ENCODE data around the gene IL1RAP. TPM values are rescaled to one million over a fixed set of nuclear protein-coding genes. Genes with fewer than 3 reads are reported as not detected.
A peak's percentile ranks its signal among the peaks of the same experiment; 100 is the strongest.

Gene IL1RAP
- total RNA-seq, 1 donor from 2014 or later = 12.3 TPM

GRCh38 chr3:190579514-190580137, 65.7 kb downstream of the IL1RAP start:
- no peak for DNase-seq

GRCh38 chr3:190580417-190580816, 66.5 kb downstream of the IL1RAP start:
- DNase-seq = no peak

- DNase-seq = no peak
Measured at GRCh38 chr3:190581041-190581541, 67.2 kb downstream of the IL1RAP start.

- no peak for DNase-seq
Measured at GRCh38 chr3:190582667-190583066, 68.8 kb downstream of the IL1RAP start.

- no peak for DNase-seq
Measured at GRCh38 chr3:190585805-190586630, 72.1 kb downstream of the IL1RAP start.

- no peak for DNase-seq
Measured at GRCh38 chr3:190586631-190587011, 72.7 kb downstream of the IL1RAP start.

GRCh38 chr3:190588570-190588969, 74.7 kb downstream of the IL1RAP start:
- DNase-seq = no peak

GRCh38 chr3:190589326-190589725, 75.4 kb downstream of the IL1RAP start:
- DNase-seq = no peak

- no peak for DNase-seq
Measured at GRCh38 chr3:190591080-190591479, 77.2 kb downstream of the IL1RAP start.

GRCh38 chr3:190593075-190593474, 79.2 kb downstream of the IL1RAP start:
- no peak for DNase-seq

GRCh38 chr3:190594171-190594570, 80.3 kb downstream of the IL1RAP start:
- no peak for DNase-seq

- DNase-seq = no peak
Measured at GRCh38 chr3:190595179-190595795, 81.4 kb downstream of the IL1RAP start.

- DNase-seq = no peak
Measured at GRCh38 chr3:190595807-190596206, 81.9 kb downstream of the IL1RAP start.

- no peak for DNase-seq
Measured at GRCh38 chr3:190596349-190597285, 82.7 kb downstream of the IL1RAP start.

- no peak for DNase-seq
Measured at GRCh38 chr3:190597291-190597690, 83.4 kb downstream of the IL1RAP start.

GRCh38 chr3:190601622-190602021, 87.7 kb downstream of the IL1RAP start:
- no peak for DNase-seq

- DNase-seq = no peak
Measured at GRCh38 chr3:190605385-190605784, 91.5 kb downstream of the IL1RAP start.

- DNase-seq = no peak
Measured at GRCh38 chr3:190606596-190606995, 92.7 kb downstream of the IL1RAP start.

- no peak for DNase-seq
Measured at GRCh38 chr3:190607021-190607420, 93.1 kb downstream of the IL1RAP start.

GRCh38 chr3:190608850-190609589, 95.1 kb downstream of the IL1RAP start:
- peak; percentile 26 for DNase-seq

Measured in tongue (tissue), 2 donors.